ENCODE results near the gene PPP1R1C. TPM values are rescaled to one million over a fixed set of nuclear protein-coding genes. Genes with fewer than 3 reads are reported as not detected.
"Not testable (repeated sequence)": the region's sequence is repeated elsewhere in the genome, so short reads cannot be mapped to it uniquely, and the experiment has no call there.

Gene PPP1R1C
- total RNA-seq, 1 donor from 2014 or later = 0.07 TPM

GRCh38 chr2:182014284-182014683, 28.6 kb downstream of the PPP1R1C start:
- no peak for DNase-seq (ENCODE audit: low read depth, low spot score)

GRCh38 chr2:182015334-182016109, 29.9 kb downstream of the PPP1R1C start:
- DNase-seq (ENCODE audit: low read depth, low spot score) = no peak

- DNase-seq (ENCODE audit: low read depth, low spot score) = no peak
These were observed 32.6 kb downstream of the PPP1R1C start for GRCh38 chr2:182018218-182018617.

- no peak for DNase-seq (ENCODE audit: low read depth, low spot score)
These were observed 34.1 kb downstream of the PPP1R1C start for GRCh38 chr2:182019731-182020130.

- no peak for DNase-seq (ENCODE audit: low read depth, low spot score)
These were observed 34.8 kb downstream of the PPP1R1C start for GRCh38 chr2:182020286-182021070.

GRCh38 chr2:182023235-182023634, 37.6 kb downstream of the PPP1R1C start:
- no peak for DNase-seq (ENCODE audit: low read depth, low spot score)

GRCh38 chr2:182030875-182031274, 45.2 kb downstream of the PPP1R1C start:
- DNase-seq (ENCODE audit: low read depth, low spot score) = not testable (repeated sequence)

- no peak for DNase-seq (ENCODE audit: low read depth, low spot score)
These were observed 46.3 kb downstream of the PPP1R1C start for GRCh38 chr2:182031956-182032355.

GRCh38 chr2:182033449-182033848, 47.8 kb downstream of the PPP1R1C start:
- DNase-seq (ENCODE audit: low read depth, low spot score) = no peak

GRCh38 chr2:182038576-182038975, 52.9 kb downstream of the PPP1R1C start:
- DNase-seq (ENCODE audit: low read depth, low spot score) = no peak

- no peak for DNase-seq (ENCODE audit: low read depth, low spot score)
These were observed 57.4 kb downstream of the PPP1R1C start for GRCh38 chr2:182043021-182043420.

- no peak for DNase-seq (ENCODE audit: low read depth, low spot score)
These were observed 58.2 kb downstream of the PPP1R1C start for GRCh38 chr2:182043861-182044260.

GRCh38 chr2:182047544-182047943, 61.9 kb downstream of the PPP1R1C start:
- DNase-seq (ENCODE audit: low read depth, low spot score) = no peak

GRCh38 chr2:182048088-182048487, 62.4 kb downstream of the PPP1R1C start:
- DNase-seq (ENCODE audit: low read depth, low spot score) = no peak

- DNase-seq (ENCODE audit: low read depth, low spot score) = no peak
These were observed 63.0 kb downstream of the PPP1R1C start for GRCh38 chr2:182048621-182049020.

- no peak for DNase-seq (ENCODE audit: low read depth, low spot score)
These were observed 63.9 kb downstream of the PPP1R1C start for GRCh38 chr2:182049372-182050148.

- no peak for DNase-seq (ENCODE audit: low read depth, low spot score)
These were observed 64.9 kb downstream of the PPP1R1C start for GRCh38 chr2:182050333-182051135.

- DNase-seq (ENCODE audit: low read depth, low spot score) = no peak
These were observed 70.3 kb downstream of the PPP1R1C start for GRCh38 chr2:182055993-182056392.

- no peak for DNase-seq (ENCODE audit: low read depth, low spot score)
These were observed 71.3 kb downstream of the PPP1R1C start for GRCh38 chr2:182057002-182057401.

- DNase-seq (ENCODE audit: low read depth, low spot score) = no peak
These were observed 72.4 kb downstream of the PPP1R1C start for GRCh38 chr2:182058056-182058455.

GRCh38 chr2:182061739-182062138, 76.1 kb downstream of the PPP1R1C start:
- DNase-seq (ENCODE audit: low read depth, low spot score) = no peak
